IMR-90 (cell line): Measurements from ENCODE around the gene NOVA2.

Experiments used
- BHLHE40 ChIP-seq: fragments of 150-350 bp; IDR thresholded peaks from 2 replicates; pipeline ENCODE4 v1.6.1; 2016; ENCODE audit warnings: mild to moderate bottlenecking, low read depth, low read length
- ELK1 ChIP-seq: fragments of 150-350 bp; IDR thresholded peaks from 2 replicates; pipeline ENCODE4 v1.6.1; 2016; ENCODE audit warnings: low read depth, mild to moderate bottlenecking, low read length, moderate library complexity, borderline replicate concordance
- MAFK ChIP-seq: IDR thresholded peaks from 2 replicates; pipeline ENCODE4 v1.6.1; 2012; ENCODE audit warnings: low read depth, low read length, improper control_type of control experiment
- MAZ ChIP-seq: IDR thresholded peaks from 2 replicates; pipeline ENCODE4 v1.6.1; 2012; ENCODE audit warnings: low read depth, mild to moderate bottlenecking, low read length, improper control_type of control experiment, moderate library complexity, borderline replicate concordance
- POLR2A ChIP-seq: IDR thresholded peaks from 2 replicates; pipeline ENCODE4 v1.6.1; 2012; ENCODE audit warnings: mild to moderate bottlenecking, low read depth, low read length
- RAD21 ChIP-seq: IDR thresholded peaks from 2 replicates; pipeline ENCODE4 v1.6.1; 2012; ENCODE audit warnings: low read length, improper control_type of control experiment
- RFX5 ChIP-seq: IDR thresholded peaks from 2 replicates; pipeline ENCODE4 v1.8.0; 2012; ENCODE audit warnings: low read depth, mild to moderate bottlenecking, low read length, moderate library complexity
- SMC3 ChIP-seq: fragments of 150-350 bp; IDR thresholded peaks from 2 replicates; pipeline ENCODE4 v1.6.1; 2016; ENCODE audit warnings: low read depth, mild to moderate bottlenecking, antibody characterized with exemption, low read length, moderate library complexity
- TF ChIP-seq, protein P1 (sequence below): conservative IDR thresholded peaks from 2 replicates; pipeline ENCODE4 v1.5.1; 2012; ENCODE audit warnings: mild to moderate bottlenecking, low read depth, low read length, improper control_type of control experiment

DNA sequence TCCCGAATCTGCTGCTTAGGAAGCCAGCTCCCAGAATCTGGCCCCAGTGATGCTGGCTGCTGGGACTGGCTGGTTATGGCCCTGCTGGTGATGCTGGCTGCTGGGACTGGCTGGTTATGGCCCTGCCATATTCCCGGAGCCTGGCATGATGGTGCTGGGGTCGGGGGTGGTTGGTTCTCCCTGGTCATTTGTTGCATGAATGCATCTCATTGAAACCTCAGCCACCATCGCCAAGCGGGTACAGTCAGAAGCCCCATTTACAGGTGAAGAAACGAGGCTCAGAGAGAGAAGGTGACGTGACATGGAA, 47.1 kb upstream of the NOVA2 start:
- TF ChIP-seq, protein P1, sequence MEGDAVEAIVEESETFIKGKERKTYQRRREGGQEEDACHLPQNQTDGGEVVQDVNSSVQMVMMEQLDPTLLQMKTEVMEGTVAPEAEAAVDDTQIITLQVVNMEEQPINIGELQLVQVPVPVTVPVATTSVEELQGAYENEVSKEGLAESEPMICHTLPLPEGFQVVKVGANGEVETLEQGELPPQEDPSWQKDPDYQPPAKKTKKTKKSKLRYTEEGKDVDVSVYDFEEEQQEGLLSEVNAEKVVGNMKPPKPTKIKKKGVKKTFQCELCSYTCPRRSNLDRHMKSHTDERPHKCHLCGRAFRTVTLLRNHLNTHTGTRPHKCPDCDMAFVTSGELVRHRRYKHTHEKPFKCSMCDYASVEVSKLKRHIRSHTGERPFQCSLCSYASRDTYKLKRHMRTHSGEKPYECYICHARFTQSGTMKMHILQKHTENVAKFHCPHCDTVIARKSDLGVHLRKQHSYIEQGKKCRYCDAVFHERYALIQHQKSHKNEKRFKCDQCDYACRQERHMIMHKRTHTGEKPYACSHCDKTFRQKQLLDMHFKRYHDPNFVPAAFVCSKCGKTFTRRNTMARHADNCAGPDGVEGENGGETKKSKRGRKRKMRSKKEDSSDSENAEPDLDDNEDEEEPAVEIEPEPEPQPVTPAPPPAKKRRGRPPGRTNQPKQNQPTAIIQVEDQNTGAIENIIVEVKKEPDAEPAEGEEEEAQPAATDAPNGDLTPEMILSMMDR: no peak
- no peak for TF ChIP-seq MAFK
- no peak for TF ChIP-seq ELK1
- no peak for TF ChIP-seq SMC3
- TF ChIP-seq RFX5: no peak
- TF ChIP-seq RAD21: no peak
- TF ChIP-seq MAZ: no peak
- no peak for TF ChIP-seq POLR2A
- TF ChIP-seq BHLHE40: no peak
